DMS79 treated with DMSO at 0.1 percent for 48 hours (cell line): Measurements from ENCODE around the gene HIGD2A.

Experiments used
- DNase-seq: peaks from one replicate; lab custom pipeline; 2025; lab: John Stamatoyannopoulos, UW

Gene HIGD2A

DNA sequence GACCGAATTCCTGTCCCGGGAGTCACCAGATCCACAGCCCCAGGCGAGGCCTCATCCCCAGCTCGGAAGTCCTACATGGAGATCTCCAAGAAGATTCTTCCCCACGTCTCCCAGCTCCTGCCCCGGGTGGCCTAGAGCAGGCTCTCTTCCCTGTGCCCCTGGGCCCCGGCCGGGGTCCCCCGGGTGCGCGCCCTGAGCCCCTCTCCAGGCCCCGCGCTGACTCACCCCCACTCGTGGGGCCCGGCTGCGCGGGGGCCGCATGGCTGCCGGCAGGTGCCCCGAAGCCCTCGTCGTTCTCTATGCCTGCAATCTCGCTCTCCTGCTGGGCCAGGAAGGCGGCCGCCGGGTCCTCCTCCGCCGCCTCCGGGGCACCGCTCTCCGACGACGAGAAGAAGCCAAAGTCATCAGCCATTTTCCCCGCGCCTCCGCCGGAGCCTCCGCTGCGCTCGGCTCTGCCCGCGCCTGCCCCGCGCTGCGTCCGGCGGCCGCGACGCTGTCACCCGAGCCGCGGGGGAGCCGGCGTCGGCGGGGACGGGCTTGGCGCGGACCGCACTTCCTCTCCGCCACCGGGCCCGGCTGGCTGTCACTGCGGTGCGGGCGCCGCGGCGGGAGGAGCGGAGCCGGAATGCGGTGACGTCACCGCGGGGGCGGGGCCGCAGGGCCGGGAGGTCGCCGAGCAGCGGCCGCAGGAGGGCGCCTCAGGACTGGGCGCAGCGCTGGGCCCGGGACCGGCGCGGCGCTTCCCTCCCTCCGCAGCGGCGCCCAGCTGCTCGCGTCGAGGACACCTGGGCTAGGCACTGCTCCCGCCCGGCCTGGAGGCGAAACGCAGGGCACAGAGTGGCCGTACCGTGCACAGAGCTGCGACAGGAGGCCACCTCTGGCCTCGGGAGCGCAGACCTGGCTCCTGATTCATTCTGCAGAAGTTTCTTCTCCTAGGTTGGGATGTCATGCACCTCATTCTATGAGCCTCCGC is 27.7 kb downstream of the HIGD2A start, which contains the start of gene CLTB:
TSS of gene CLTB (minus strand) at position 588 of the 973 bp plus-strand sequence. CDS start at position 412, 176 bp downstream.
- DNase-seq = peak; percentile 60

DNA sequence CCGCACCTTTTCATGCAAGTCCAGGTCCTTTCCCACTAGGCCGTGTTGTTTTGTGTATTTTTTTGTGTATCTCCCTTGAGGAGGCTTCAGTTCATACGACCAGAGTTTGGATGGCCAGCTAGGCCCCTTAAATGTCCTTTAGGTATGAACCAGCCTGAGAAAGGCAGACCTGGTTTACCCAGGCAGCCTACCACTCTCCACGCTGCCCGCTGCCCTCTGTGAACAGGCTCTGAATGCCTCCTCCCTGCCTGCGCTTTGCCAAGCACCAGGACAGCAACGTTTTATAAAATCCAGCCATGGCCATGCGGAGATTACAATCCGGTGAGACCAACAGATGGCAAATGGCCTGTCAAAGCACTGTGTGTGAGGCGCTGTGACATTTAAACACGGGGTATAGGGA is 28.4 kb downstream of the HIGD2A start:
- no peak for DNase-seq

DNA sequence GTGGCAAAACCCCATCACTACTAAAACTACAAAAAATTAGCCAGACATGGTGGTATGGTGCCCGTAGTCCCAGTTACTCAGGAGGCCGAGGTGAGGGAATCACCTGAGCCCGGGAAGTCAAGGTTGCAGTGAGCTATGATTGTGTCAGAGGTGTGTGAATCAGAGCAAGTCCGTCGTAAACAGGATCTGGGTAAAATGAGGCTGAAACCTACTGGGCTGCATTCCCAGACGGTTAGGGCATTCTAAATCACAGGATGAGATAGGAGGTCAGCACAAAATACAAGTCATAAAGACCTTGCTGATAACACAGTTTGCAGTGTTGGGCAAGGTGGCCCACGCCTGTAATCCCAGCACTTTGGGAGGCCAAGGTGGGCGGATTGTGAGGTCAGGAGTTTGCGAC is 29.7 kb downstream of the HIGD2A start:
- no peak for DNase-seq

DNA sequence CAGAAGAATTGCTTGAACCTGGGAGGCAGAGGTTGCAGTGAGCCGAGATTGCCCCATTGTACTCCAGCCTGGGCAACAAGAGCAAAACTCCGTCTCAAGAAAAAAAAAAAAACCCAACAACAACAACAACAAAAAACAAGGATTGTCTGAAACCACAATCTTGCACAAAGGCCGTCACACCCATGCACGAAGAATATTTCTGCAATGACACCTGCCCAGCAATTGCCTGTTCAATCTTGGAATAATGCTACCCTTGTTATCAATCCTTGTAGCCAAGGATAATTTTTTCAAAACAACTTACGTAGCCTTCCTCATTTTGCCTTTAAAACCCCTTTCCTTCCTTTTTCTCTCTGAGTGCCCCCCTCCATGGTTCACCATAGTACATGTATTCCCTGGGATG is 31.5 kb downstream of the HIGD2A start:
- DNase-seq = no peak

DNA sequence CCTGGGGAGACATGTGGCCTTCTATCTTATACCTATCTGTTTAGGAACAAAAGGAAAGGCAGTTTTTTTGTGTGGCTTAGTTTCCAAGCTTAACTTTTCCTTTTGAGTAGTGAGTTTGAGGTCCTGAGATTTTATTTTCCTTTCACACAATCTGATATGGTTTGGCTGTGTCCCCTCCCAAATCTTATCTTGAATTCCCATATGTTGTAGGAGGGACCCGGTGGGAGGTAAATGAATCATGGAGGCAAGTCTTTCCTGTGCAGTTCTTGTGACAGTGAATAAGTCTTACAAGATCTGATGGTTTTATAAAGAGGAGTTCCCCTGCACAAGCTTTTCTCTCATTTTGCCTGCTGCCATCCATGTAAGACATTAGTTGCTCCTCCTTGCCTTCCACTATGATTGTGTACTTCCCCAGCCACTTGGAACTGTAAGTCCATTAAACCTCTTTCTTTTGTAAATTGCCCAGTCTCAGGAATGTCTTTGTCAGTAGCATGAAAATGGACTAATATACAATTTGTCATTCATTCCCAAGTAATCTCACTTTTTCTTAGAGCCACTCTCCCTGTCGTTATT is 32.5 kb downstream of the HIGD2A start:
- DNase-seq = no peak

DNA sequence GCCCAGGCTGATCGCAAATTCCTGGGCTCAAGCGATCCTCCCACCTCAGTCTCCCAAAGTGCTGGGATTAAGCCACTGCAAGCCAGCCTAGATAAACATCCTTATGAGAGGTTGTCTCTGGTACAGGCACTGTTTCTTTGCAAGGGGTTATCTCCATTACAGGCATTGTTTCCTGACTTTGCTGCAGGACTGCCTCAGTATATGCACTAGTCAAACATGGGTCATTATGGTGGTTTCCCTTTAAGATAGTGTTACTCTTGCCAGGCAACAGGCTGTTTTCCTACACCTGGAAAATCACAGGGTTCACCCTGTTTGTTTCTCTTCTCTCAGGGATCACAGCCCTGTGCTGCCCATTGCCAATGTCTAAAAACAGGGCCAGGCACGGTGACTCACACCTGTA is 35.6 kb downstream of the HIGD2A start:
- no peak for DNase-seq

DNA sequence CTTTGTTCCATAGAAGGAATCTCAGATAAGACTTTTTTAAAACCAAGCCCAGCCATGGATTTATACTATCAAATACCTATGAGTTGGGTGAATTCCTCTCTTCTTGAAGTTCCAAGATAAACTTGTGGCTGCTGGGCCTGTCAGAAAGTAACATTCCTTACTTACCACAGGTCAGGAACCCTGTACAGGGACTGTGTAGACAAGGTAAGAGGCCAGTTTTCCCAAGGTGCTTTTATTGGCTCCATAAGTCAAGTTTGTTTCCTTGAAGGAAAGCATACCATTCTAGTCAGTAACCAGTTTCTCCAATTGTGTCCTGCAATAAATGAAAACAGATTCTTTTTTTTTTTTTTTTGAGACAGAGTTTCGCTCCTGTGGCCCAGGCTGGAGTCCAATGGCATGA is 36.6 kb downstream of the HIGD2A start:
- no peak for DNase-seq

DNA sequence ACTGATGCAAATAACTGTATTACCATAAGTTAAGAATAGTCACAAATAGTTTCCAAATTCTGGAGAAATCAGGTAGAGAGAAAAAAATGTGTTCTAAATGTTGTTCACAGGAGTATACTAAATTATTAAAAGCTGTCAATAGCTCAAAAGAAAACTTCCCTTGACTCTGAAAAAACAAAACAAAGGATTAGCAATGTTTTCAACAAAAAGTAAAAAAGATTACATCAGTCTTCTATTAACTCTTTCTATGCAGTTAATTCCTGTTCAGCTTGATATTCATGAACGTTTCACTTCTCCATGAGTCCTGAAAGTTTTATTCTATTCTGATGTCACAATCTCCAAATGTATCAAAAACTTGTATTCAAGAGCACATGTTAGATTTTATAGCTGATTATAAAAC is 37.2 kb downstream of the HIGD2A start:
- DNase-seq = no peak

- DNase-seq = no peak
These were observed 38.3 kb downstream of the HIGD2A start for GRCh38 chr5:176426876-176427275.

DNA sequence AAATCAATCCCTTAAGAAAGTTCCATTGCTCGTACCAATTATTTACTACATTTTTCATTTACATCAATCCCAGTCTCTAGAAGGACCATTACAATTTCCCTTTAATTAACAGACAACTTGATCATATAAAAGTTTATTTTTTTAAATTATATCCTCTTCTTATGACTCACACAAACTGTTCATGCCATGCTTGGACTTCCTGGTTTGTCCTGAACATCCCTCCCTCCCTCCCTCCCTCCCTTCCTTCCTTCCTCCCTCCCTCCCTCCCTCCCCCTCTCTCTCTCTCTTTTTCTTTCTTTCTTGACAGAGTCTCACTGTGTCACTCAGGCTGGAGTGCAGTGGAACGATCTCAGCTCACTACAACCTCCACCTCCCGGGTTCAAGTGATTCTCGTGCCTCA is 39.4 kb downstream of the HIGD2A start:
- DNase-seq = no peak

DNA sequence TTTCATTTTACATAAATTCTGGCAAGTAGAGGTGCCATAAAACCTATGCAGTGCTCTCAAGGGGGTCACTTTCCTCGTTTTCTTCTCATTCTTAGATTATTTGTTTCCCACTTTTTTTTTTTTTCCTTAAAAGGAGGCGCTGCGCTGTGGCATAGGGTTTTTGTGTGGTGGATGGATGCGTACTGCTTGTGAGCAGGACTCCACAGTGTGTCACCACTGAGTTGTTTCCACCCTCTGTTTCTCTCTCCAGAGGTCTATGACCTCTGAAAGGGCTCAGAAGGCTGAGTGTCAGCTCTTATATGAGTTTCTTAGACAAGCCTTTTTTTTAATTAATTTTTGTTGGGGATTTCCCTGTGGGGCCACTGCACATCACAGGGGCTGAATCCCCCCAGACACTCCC is 41.4 kb downstream of the HIGD2A start:
- DNase-seq = no peak

DNA sequence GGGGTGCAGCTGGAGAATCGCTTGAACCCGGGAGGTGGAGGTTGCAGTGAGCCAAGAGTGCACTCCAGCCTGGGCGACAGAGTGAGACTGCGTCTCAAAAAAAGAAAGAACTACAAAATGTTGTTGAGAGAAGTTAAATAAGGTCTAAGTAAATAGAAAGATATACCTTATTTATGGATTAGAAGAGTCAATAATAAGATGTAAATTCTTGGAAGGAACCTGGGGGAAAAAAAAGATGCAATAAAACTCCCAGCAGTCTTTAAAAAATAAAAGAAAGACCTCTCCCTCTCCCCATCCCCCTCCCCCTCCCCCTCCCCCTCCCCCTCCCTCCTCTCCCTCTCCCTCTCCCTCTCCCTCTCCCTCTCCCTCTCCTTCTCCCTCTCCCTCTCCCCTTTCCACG is 44.2 kb downstream of the HIGD2A start:
- DNase-seq = no peak

DNA sequence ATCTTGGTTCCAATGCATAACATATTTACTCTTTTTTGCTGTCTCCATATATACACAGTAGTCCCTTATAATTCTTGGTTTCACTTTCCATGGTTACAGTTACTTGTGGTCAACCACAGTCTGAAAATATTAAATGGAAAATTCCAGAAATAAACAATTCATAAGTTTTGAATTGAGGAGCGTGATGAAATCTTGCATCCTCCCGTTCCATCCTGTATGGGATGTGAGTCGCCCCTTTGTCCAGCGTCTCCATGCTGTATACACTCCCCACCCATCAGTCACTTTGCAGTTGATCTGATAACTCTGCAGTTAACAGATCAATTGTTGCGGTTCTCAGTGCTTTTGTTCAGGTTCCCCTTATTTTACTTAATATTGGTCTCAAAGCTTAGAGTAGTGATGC is 48.1 kb downstream of the HIGD2A start:
- no peak for DNase-seq

- DNase-seq = no peak
These were observed 50.6 kb downstream of the HIGD2A start for GRCh38 chr5:176438959-176439757.
